Smooth muscle cell (in vitro differentiated cells): ENCODE results near the gene RGS12. TPM values are rescaled to one million over a fixed set of nuclear protein-coding genes. Genes with fewer than 3 reads are reported as not detected.

Experiments
- DNase-seq: peaks from one replicate; lab custom pipeline; 2025; ENCODE audit not compliant: unreplicated experiment; lab: John Stamatoyannopoulos, UW
- H2AFZ ChIP-seq: fragments of 200-600 bp; sonication (generic); 2 replicates; pipeline ENCODE4 v1.6.0; 2016; ENCODE audit warnings: antibody characterized with exemption, low read depth, mild to moderate bottlenecking
- H3F3A ChIP-seq: fragments of 200-600 bp; sonication (generic); 2 replicates; pipeline ENCODE4 v1.6.0; 2017; ENCODE audit warnings: antibody characterized with exemption, low read depth
- H3K27ac ChIP-seq: fragments of 200-600 bp; sonication (generic); 2 replicates; pipeline ENCODE4 v1.5.1; 2016; ENCODE audit warnings: low read depth, mild to moderate bottlenecking
- H3K27me3 ChIP-seq: fragments of 200-600 bp; sonication (generic); 2 replicates; pipeline ENCODE4 v1.6.1; 2016; ENCODE audit warnings: low read depth, mild to moderate bottlenecking
- H3K36me3 ChIP-seq: fragments of 200-600 bp; sonication (generic); 2 replicates; pipeline ENCODE4 v1.5.1; 2016; ENCODE audit warnings: low read depth
- H3K4me1 ChIP-seq: fragments of 200-600 bp; sonication (generic); 2 replicates; pipeline ENCODE4 v1.5.1; 2016; ENCODE audit warnings: low read depth
- H3K4me2 ChIP-seq: fragments of 200-600 bp; sonication (generic); 2 replicates; pipeline ENCODE4 v1.6.0; 2016; ENCODE audit warnings: mild to moderate bottlenecking
- H3K4me3 ChIP-seq: fragments of 200-600 bp; sonication (generic); 2 replicates; pipeline ENCODE4 v1.5.1; 2016; ENCODE audit warnings: mild to moderate bottlenecking
- H3K79me2 ChIP-seq: fragments of 200-600 bp; sonication (generic); 2 replicates; pipeline ENCODE4 v1.6.0; 2016; ENCODE audit warnings: low read depth, mild to moderate bottlenecking
- H3K9ac ChIP-seq: fragments of 200-600 bp; sonication (generic); 2 replicates; pipeline ENCODE4 v1.6.0; 2016; ENCODE audit warnings: low read depth
- H3K9me3 ChIP-seq: fragments of 200-600 bp; sonication (generic); replicated peaks from 2 replicates; pipeline ENCODE4 v1.5.1; 2016; ENCODE audit warnings: low read depth
- H4K20me1 ChIP-seq: fragments of 200-600 bp; sonication (generic); 2 replicates; pipeline ENCODE4 v1.6.0; 2016; ENCODE audit warnings: low read depth
- CTCF ChIP-seq: fragments of 200-600 bp; sonication (generic); IDR thresholded peaks from 2 replicates; pipeline ENCODE4 v1.5.1; 2017; ENCODE audit warnings: borderline replicate concordance, mild to moderate bottlenecking, antibody characterized with exemption; ENCODE audit not compliant: insufficient read depth, poor library complexity, severe bottlenecking
- WGBS: methylation state at CpG from one replicate; pipeline ENCODE4 v1.1.7; 2016; ENCODE audit warnings: low lambda C conversion rate; 5-methylcytosine and 5-hydroxymethylcytosine counted together
- polyA plus RNA-seq: library from polyadenylated mRNA; unstranded; fragments of >200 nt; fragmentation: Nextera tagmentation; extraction: Ambion mirVana; gene quantifications from 2 replicates; pipeline ENCODE4 v1.2.1, GENCODE V29; 2016
- total RNA-seq: library from RNA; depleted of rRNA; stranded (reverse); fragments of >200 nt; gene quantifications from 2 replicates; pipeline ENCODE4 v1.2.3, GENCODE V29; 2014

RGS12 gene
- total and polyA plus RNA-seq, 2 experiments from 2014 or later = 20.5 to 28.5 TPM

GRCh38 chr4:3261411-3262207, 31.2 kb upstream of the RGS12 start:
- H3K4me1 ChIP-seq = no peaks in the 10 kb centered on the region
- no peak overlapping the region for H3K4me2 ChIP-seq
- H3K36me3 ChIP-seq = no peaks in the 10 kb centered on the region
- no peaks in the 10 kb centered on the region for H3K27me3 ChIP-seq
- WGBS = 95% methylated on average over 35 of the region's 35 CpGs
- no peaks in the 10 kb centered on the region for H4K20me1 ChIP-seq
- no peaks in the 10 kb centered on the region for H3F3A ChIP-seq
- H2AFZ ChIP-seq = no peak overlapping the region
- H3K9me3 ChIP-seq = no peaks in the 10 kb centered on the region
- no peak overlapping the region for H3K4me3 ChIP-seq
- no peak overlapping the region for H3K27ac ChIP-seq
- H3K79me2 ChIP-seq = no peaks in the 10 kb centered on the region
- DNase-seq = no peak
- no peak for TF ChIP-seq CTCF
- H3K9ac ChIP-seq = no peak overlapping the region

- no peak for DNase-seq
- Histone ChIP-seq H3K27me3 (no peaks in the 10 kb centered on the region), H3K4me1 (no peaks in the 10 kb centered on the region), H2AFZ (no peak overlapping the region), H3K27ac (no peak overlapping the region), H4K20me1 (no peaks in the 10 kb centered on the region), H3K4me2 (no peak overlapping the region), H3K9me3 (no peaks in the 10 kb centered on the region), H3K79me2 (no peaks in the 10 kb centered on the region), H3K36me3 (no peaks in the 10 kb centered on the region), H3K9ac (no peak overlapping the region), H3K4me3 (no peak overlapping the region), H3F3A (no peaks in the 10 kb centered on the region)
- no peak for TF ChIP-seq CTCF
- WGBS = 92% methylated on average over 23 of the region's 23 CpGs
Measured at GRCh38 chr4:3262208-3263052, 30.4 kb upstream of the RGS12 start.

- no peak overlapping the region for H3K27ac ChIP-seq
- no peak overlapping the region for H3K9ac ChIP-seq
- no peak overlapping the region for H3K4me2 ChIP-seq
- no peak overlapping the region for H3K4me3 ChIP-seq
- H3K27me3 ChIP-seq = no peaks in the 10 kb centered on the region
- no peaks in the 10 kb centered on the region for H3K4me1 ChIP-seq
- no peaks in the 10 kb centered on the region for H4K20me1 ChIP-seq
- no peak for TF ChIP-seq CTCF
- no peaks in the 10 kb centered on the region for H3F3A ChIP-seq
- no peaks in the 10 kb centered on the region for H3K79me2 ChIP-seq
- no peak for DNase-seq
- no peaks in the 10 kb centered on the region for H3K9me3 ChIP-seq
- WGBS = 90% methylated on average over 28 of the region's 28 CpGs
- H2AFZ ChIP-seq = no peak overlapping the region
- H3K36me3 ChIP-seq = no peaks in the 10 kb centered on the region
Measured at GRCh38 chr4:3263053-3263875, 29.6 kb upstream of the RGS12 start.
